GM10248 (cell line): ENCODE data around the gene MAGEL2.
"Not testable (repeated sequence)": the region's sequence is repeated elsewhere in the genome, so short reads cannot be mapped to it uniquely, and the experiment has no call there.

Source experiments
- CTCF ChIA-PET: fragments of 300-600 bp; sonication (Branson Sonifier 250); formaldehyde crosslinking; extraction: SDS; loops from one replicate; lab custom pipeline; 2021; ENCODE audit warnings: antibody characterized with exemption; lab: Yijun Ruan, JAX
- POLR2A ChIA-PET: fragments of 350-650 bp; sonication (Branson Sonifier 250); formaldehyde crosslinking; extraction: SDS; loops from one replicate; lab custom pipeline; 2020; ENCODE audit warnings: antibody characterized with exemption; lab: Yijun Ruan, JAX
- DNase-seq: peaks from one replicate; pipeline ENCODE4 v3.0.0; 2012; ENCODE audit errors: extremely low spot score
- CTCF ChIP-seq: IDR thresholded peaks from 2 replicates; pipeline ENCODE4 v1.5.1; 2012; ENCODE audit warnings: mild to moderate bottlenecking, low read depth; ENCODE audit errors: extremely low read depth, missing control alignments, control extremely low read depth

The MAGEL2 gene

GRCh38 chr15:23628612-23629233 lies 18.9 kb downstream of the MAGEL2 start:
- ChIA-PET POLR2A (no interaction called here), CTCF (interaction anchor here (1.6 kb wide), 1 partner anchor 13 kb away, joined by 5 read pairs; no protein-coding TSS in a partner anchor)
- no peak for TF ChIP-seq CTCF

GRCh38 chr15:23616536-23616935 lies 31.1 kb downstream of the MAGEL2 start:
- no peak for DNase-seq
- ChIA-PET CTCF (interaction anchor here (1.0 kb wide), 1 partner anchor 9 kb away, joined by 3 read pairs; no protein-coding TSS in a partner anchor), POLR2A (no interaction called here)
- no peak for TF ChIP-seq CTCF

More at GRCh38 chr15:23628612-23629233, 18.9 kb downstream of the MAGEL2 start:
- DNase-seq = no peak

GRCh38 chr15:23606226-23606625 lies 41.4 kb downstream of the MAGEL2 start:
- CTCF ChIA-PET = no interaction called here
- POLR2A ChIA-PET = no interaction called here
- no peak for TF ChIP-seq CTCF

DNA sequence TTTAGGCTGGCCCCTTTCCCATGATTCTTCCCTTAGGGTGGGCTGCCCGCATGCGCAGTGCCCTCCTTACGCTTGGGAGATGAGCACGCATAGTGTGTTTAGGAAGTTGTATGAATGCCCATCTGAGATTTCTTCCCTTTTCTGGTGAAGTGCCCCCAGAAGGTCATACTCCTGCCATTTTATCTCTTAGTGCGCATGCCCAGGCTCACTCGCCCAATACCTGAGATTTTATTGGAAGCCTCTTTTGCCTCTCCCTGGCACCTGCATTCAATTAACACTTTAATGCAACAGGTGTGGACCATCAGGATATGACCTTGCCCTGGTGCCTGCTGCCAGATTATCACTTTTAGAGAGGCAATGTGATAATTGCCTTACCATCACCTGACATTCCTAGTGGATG lies 45.5 kb downstream of the MAGEL2 start:
- no peak for TF ChIP-seq CTCF
- ChIA-PET POLR2A (no interaction called here), CTCF (no interaction called here)
- DNase-seq = no peak

More at GRCh38 chr15:23606226-23606625, 41.4 kb downstream of the MAGEL2 start:
- DNase-seq = no peak

GRCh38 chr15:23599053-23599452 lies 48.6 kb downstream of the MAGEL2 start:
- TF ChIP-seq CTCF = no peak
- CTCF ChIA-PET = no interaction called here
- no peak for DNase-seq
- POLR2A ChIA-PET = interaction anchor here (0.6 kb wide), 1 partner anchor 11 kb away, joined by 3 read pairs; no protein-coding TSS in a partner anchor

- DNase-seq, CTCF ChIA-PET, POLR2A ChIA-PET: not testable (repeated sequence)
Observed at GRCh38 chr15:23597278-23597677, 50.4 kb downstream of the MAGEL2 start.

DNA sequence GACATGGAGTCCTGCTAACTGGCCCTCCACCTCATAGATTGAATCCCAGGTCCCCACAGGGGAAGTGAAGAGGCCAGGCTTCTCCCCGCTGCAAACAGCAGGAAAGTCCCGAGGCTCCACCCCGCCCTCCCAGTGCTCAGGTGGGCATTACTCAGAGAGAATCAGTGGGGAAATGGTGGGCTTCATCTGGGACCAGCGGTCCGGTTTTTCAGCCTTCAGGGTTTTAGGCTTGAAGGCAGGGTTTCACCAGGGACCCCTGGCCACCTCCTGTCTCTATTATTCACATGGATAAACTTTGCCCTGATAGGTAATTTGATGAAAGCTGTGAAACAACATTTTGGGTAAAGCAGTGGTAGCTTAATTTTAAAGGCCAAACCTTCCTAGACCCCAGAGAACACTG lies 50.9 kb downstream of the MAGEL2 start:
- ChIA-PET CTCF (no interaction called here), POLR2A (no interaction called here)
- no peak for DNase-seq
- TF ChIP-seq CTCF = no peak
